Measurements from ENCODE around the gene TRPM2.

DNA sequence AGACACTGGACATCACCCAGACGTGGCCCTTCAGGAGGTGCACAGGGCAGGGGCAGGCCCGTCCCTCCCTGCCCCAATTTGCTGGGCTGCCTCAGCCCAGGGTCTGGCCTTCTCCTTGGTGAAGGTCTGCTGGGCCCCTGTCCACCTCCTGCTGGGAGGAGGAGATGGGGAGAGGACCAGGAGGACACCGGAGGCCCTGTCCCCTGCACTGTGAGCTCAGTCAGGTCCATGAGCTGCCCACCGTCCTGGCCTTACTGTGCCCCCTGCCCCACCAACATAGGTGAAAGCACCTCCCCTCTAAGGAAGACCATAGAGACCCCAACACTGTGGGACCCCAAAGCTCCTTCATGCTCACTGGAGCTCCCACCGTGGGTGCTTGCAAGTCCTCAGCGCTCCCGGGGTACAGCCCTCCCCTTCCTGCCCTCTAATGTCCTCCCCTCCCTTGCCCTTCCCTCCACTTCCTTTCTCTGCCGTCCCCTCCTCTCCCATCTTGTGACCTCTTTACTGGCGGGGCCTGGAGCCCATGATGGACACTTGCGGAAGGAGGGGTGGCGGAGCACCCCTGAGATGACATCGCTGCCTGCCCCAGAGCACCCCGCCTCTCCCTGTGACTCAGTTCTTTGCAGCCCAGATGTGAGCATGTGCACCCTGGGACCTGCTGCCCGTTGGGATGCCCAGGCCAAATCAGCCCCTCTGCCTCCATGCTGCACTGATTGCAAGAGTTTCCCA, 106.5 kb downstream of the TRPM2 start:
- no peak for TF ChIP-seq CTCF (IDR thresholded peaks at IDR 0.05)
- TF ChIP-seq POLR2A (IDR thresholded peaks at IDR 0.05) = no peak
